ENCODE measurements around the gene CFAP43. TPM values are rescaled to one million over a fixed set of nuclear protein-coding genes. Genes with fewer than 3 reads are reported as not detected.
A peak's percentile ranks its signal among the peaks of the same experiment; 100 is the strongest.

Gene CFAP43
- total and polyA plus RNA-seq, 2 of the 8 experiments (the other 6 are each of a cell fraction or from before 2014, with no cell fraction given): 0.11 to 0.27 TPM

DNA sequence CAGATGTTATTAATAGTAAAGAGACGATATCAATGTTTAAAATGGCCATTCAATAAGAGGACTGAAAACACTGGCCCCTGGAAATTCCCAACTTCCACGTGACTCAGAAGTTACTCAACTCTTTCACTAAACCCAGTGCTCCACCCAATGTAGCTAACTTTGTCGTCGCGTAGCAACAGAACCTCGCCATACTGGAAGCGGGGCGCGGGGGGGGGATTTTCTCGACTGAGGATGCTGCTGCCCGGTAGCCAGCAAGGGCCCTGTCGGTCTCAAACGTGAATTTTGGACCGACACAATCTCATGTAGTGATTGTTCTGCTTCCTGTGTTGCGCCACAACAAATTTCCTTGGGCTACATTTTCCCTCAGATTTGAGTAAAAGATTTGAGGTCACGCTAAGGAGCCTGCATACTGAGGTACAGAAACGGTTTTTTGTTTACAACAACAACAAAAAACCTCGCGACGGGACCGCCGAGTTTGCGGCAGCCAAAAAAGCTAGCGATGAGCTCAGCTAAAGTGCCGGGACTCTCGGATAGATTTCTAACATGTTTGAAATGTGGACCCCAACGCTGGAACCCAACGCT is 111.2 kb downstream of the CFAP43 start (continued):
- TF ChIP-seq TBP (IDR thresholded peaks at IDR 0.05; ENCODE audit: low read depth, low read length): peak; percentile 53
- TF ChIP-seq HDAC2 (IDR thresholded peaks at IDR 0.05; ENCODE audit: borderline replicate concordance in 1 of 2, low read depth in 2 of 2, low read length in 2 of 2): 0 out of 4 replicates have a peak, but pooled peaks of 1 of the 2 experiments have one; percentile 26
- TF ChIP-seq JUN (IDR thresholded peaks at IDR 0.05; ENCODE audit: low read depth, low read length): no peak
- no peak for TF ChIP-seq MAFK (IDR thresholded peaks at IDR 0.05; ENCODE audit: low read depth, low read length)
- TF ChIP-seq KDM1A (IDR thresholded peaks at IDR 0.05; ENCODE audit: borderline replicate concordance, low read length): no peak
- no peak for TF ChIP-seq EGR1 (IDR thresholded peaks at IDR 0.05; ENCODE audit: borderline replicate concordance, low read depth, low read length)
- TF ChIP-seq SP4 (IDR thresholded peaks at IDR 0.05; ENCODE audit: low read length): no peak
- no peak for TF ChIP-seq SRF (IDR thresholded peaks at IDR 0.05; ENCODE audit: low read depth, low read length)
- no peak for TF ChIP-seq POU5F1 (IDR thresholded peaks at IDR 0.05; ENCODE audit: low read depth, low read length)
- TF ChIP-seq JUND (IDR thresholded peaks at IDR 0.05; ENCODE audit: low read length): no peak
- no peak for TF ChIP-seq SAP30 (IDR thresholded peaks at IDR 0.05; ENCODE audit: insufficient read depth, insufficient replicate concordance, low read length)
- TF ChIP-seq EZH2 (IDR thresholded peaks at IDR 0.05; ENCODE audit: low read depth, low read length, severe bottlenecking): no peak
- no peak; the same call in 1 of the 2 replicates for TF ChIP-seq TAF1 (IDR thresholded peaks at IDR 0.05; ENCODE audit: low read depth, low read length)
- no peak for TF ChIP-seq GABPA (IDR thresholded peaks at IDR 0.05; ENCODE audit: borderline replicate concordance, insufficient read depth, low read length)
- no peak for TF ChIP-seq SIRT6 (IDR thresholded peaks at IDR 0.05; ENCODE audit: low read length)
- no peak; the same call in 1 of the 2 replicates for TF ChIP-seq POLR2AphosphoS5 (IDR thresholded peaks at IDR 0.05; ENCODE audit: low read depth, low read length)
- no peak for TF ChIP-seq FOSL1 (IDR thresholded peaks at IDR 0.05; ENCODE audit: insufficient read depth, low read depth, low read length)
- no peak for TF ChIP-seq CHD2 (IDR thresholded peaks at IDR 0.05; ENCODE audit: low read length)
- TF ChIP-seq CHD1 (IDR thresholded peaks at IDR 0.05; ENCODE audit: low read depth, low read length): no peak
- no peak for TF ChIP-seq TEAD4 (IDR thresholded peaks at IDR 0.05; ENCODE audit: low read depth, low read length)
- TF ChIP-seq, protein P1, sequence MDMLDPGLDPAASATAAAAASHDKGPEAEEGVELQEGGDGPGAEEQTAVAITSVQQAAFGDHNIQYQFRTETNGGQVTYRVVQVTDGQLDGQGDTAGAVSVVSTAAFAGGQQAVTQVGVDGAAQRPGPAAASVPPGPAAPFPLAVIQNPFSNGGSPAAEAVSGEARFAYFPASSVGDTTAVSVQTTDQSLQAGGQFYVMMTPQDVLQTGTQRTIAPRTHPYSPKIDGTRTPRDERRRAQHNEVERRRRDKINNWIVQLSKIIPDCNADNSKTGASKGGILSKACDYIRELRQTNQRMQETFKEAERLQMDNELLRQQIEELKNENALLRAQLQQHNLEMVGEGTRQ (IDR thresholded peaks at IDR 0.05; ENCODE audit: low read length): no peak
- TF ChIP-seq SIN3A (conservative IDR thresholded peaks at IDR 0.05 in 1 of 2, IDR thresholded peaks at IDR 0.05 in 1 of 2; ENCODE audit: low read depth in 1 of 2, low read length in 2 of 2): peak in 1 of 2 experiments; percentile 78; a peak in 1 of 4 replicates

Data from H1 (cell line).